Measurements from ENCODE around the gene RASA3. TPM values are rescaled to one million over a fixed set of nuclear protein-coding genes. Genes with fewer than 3 reads are reported as not detected.

The RASA3 gene
- polyA plus RNA-seq, 4 donors = 10.0 to 14.5 (median 12.6) TPM

- DNase-seq (ENCODE audit: low read depth in 4 of 4, low spot score in 3 of 4) = no peak
These were observed 118.3 kb downstream of the RASA3 start for GRCh38 chr13:114013952-114014629.

- no peak for DNase-seq (ENCODE audit: low read depth in 4 of 4, low spot score in 3 of 4)
These were observed 119.1 kb downstream of the RASA3 start for GRCh38 chr13:114013336-114013735.

GRCh38 chr13:114012921-114013320 is 119.5 kb downstream of the RASA3 start:
- no peak for DNase-seq (ENCODE audit: low read depth in 4 of 4, low spot score in 3 of 4)

GRCh38 chr13:114012141-114012540 is 120.3 kb downstream of the RASA3 start:
- no peak for DNase-seq (ENCODE audit: low read depth in 4 of 4, low spot score in 3 of 4)

GRCh38 chr13:114011226-114011625 is 121.2 kb downstream of the RASA3 start:
- no peak for DNase-seq (ENCODE audit: low read depth in 4 of 4, low spot score in 3 of 4)

GRCh38 chr13:114010401-114011101 is 121.9 kb downstream of the RASA3 start:
- DNase-seq (ENCODE audit: low read depth in 4 of 4, low spot score in 3 of 4) = no peak

- DNase-seq (ENCODE audit: low read depth in 4 of 4, low spot score in 3 of 4) = no peak
These were observed 122.6 kb downstream of the RASA3 start for GRCh38 chr13:114009590-114010400.

GRCh38 chr13:114008964-114009589 is 123.3 kb downstream of the RASA3 start:
- no peak for DNase-seq (ENCODE audit: low read depth in 4 of 4, low spot score in 3 of 4)

GRCh38 chr13:114007566-114007965 is 124.9 kb downstream of the RASA3 start:
- no peak for DNase-seq (ENCODE audit: low read depth in 4 of 4, low spot score in 3 of 4)

GRCh38 chr13:114005206-114005724 is 127.2 kb downstream of the RASA3 start:
- DNase-seq (ENCODE audit: low read depth in 4 of 4, low spot score in 3 of 4) = no peak

- DNase-seq (ENCODE audit: low read depth in 4 of 4, low spot score in 3 of 4) = no peak
These were observed 127.8 kb downstream of the RASA3 start for GRCh38 chr13:114004420-114005205.

- no peak for DNase-seq (ENCODE audit: low read depth in 4 of 4, low spot score in 3 of 4)
These were observed 129.6 kb downstream of the RASA3 start for GRCh38 chr13:114002771-114003321.

- no peak for DNase-seq (ENCODE audit: low read depth in 4 of 4, low spot score in 3 of 4)
These were observed 130.3 kb downstream of the RASA3 start for GRCh38 chr13:114002009-114002544.

- DNase-seq (ENCODE audit: low read depth in 4 of 4, low spot score in 3 of 4) = no peak
These were observed 131.0 kb downstream of the RASA3 start for GRCh38 chr13:114001331-114002008.

- DNase-seq (ENCODE audit: low read depth in 4 of 4, low spot score in 3 of 4) = no peak
These were observed 132.0 kb downstream of the RASA3 start for GRCh38 chr13:114000151-114001040.

GRCh38 chr13:113999618-113999910 is 132.9 kb downstream of the RASA3 start:
- no peak for DNase-seq (ENCODE audit: low read depth in 4 of 4, low spot score in 3 of 4)

GRCh38 chr13:113998781-113999617 is 133.4 kb downstream of the RASA3 start:
- no peak for DNase-seq (ENCODE audit: low read depth in 4 of 4, low spot score in 3 of 4)
